Endothelial cell of umbilical vein (primary cell): ENCODE measurements around the gene KYNU. TPM values are rescaled to one million over a fixed set of nuclear protein-coding genes. Genes with fewer than 3 reads are reported as not detected.

ENCODE experiments used
- BruUV-seq: library from RNA; stranded (reverse); fragments of 400-500 nt; replicated peaks from 2 replicates; lab custom pipeline; 2021; lab: Mats Ljungman, UMichigan
- CTCF ChIA-PET: fragments of 300-600, 350-600 bp; sonication (Branson Sonifier 250); formaldehyde crosslinking; loops from one replicate; lab custom pipeline; 2021; ENCODE audit warnings: antibody characterized with exemption, inconsistent platforms; lab: Charles Lee
- POLR2A ChIA-PET: fragments of 300-600, 350-600 bp; sonication (Branson Sonifier 250); formaldehyde crosslinking; loops from one replicate; lab custom pipeline; 2021; ENCODE audit warnings: antibody characterized with exemption, inconsistent platforms; lab: Charles Lee
- DNase-seq: peaks from one replicate; pipeline ENCODE4 v3.0.0-alpha.2; 2011; ENCODE audit warnings: low read depth, low spot score
- FAIRE-seq: peaks from 2 replicates; lab custom pipeline; 2011; peaks lifted over from hg19 to GRCh38; lab: Jason Lieb, UNC
- H2AFZ ChIP-seq: 2 replicates; pipeline ENCODE4 v1.6.0; 2012; ENCODE audit warnings: low read depth, low read length, control low read depth, inconsistent platforms
- H3K27ac ChIP-seq: 2 replicates; pipeline ENCODE4 v1.5.1; 2011; ENCODE audit warnings: low read depth, mild to moderate bottlenecking, control low read depth, low read length, moderate library complexity; ENCODE audit not compliant: insufficient read depth
- H3K27me3 ChIP-seq, 2 experiments: 2 replicates each; pipeline versions ENCODE4 v1.6.0 to v1.6.1; 2011; ENCODE audit warnings: low read length in 2 of 2, mixed read lengths in 1 of 2; ENCODE audit not compliant: control insufficient read depth in 2 of 2, insufficient read depth in 2 of 2
- H3K36me3 ChIP-seq, 2 experiments: 2 replicates in 1 of 2; 3 replicates in 1 of 2; pipeline ENCODE4 v1.5.1; 2011; ENCODE audit warnings: low read length in 2 of 2, mild to moderate bottlenecking in 1 of 2, moderate library complexity in 1 of 2; ENCODE audit not compliant: control insufficient read depth in 2 of 2, insufficient read depth in 2 of 2; ENCODE audit errors: extremely low read depth in 1 of 2
- H3K4me1 ChIP-seq: 3 replicates; pipeline ENCODE4 v1.5.1; 2011; ENCODE audit warnings: mild to moderate bottlenecking, low read length; ENCODE audit not compliant: control insufficient read depth, insufficient read depth; ENCODE audit errors: extremely low read depth
- H3K4me2 ChIP-seq: 2 replicates; pipeline ENCODE4 v1.6.1; 2011; ENCODE audit warnings: low read length, control low read depth, mixed read lengths; ENCODE audit not compliant: insufficient read depth
- H3K4me3 ChIP-seq, 3 experiments: fragments of 200-600 bp in 1 of 3; sonication (generic), shearing (Covaris generic) in 1 of 3; replicated peaks in 1 of 3; 2 replicates each; pipeline ENCODE4 v1.5.1; 2011 to 2016; ENCODE audit warnings: control low read depth in 3 of 3, low read length in 3 of 3, mild to moderate bottlenecking in 2 of 3, inconsistent platforms in 1 of 3, low read depth in 1 of 3, moderate library complexity in 1 of 3; ENCODE audit not compliant: insufficient read depth in 1 of 3
- H3K79me2 ChIP-seq: 2 replicates; pipeline ENCODE4 v1.6.0; 2012; ENCODE audit warnings: low read length, inconsistent platforms; ENCODE audit not compliant: control insufficient read depth, insufficient read depth
- H3K9ac ChIP-seq: replicated peaks from 2 replicates; pipeline ENCODE3; 2011; ENCODE audit warnings: low read length, control low read depth; ENCODE audit not compliant: insufficient read depth; ENCODE audit errors: extremely low read depth
- H3K9me1 ChIP-seq: replicated peaks from 3 replicates; pipeline ENCODE4 v1.6.0; 2011; ENCODE audit warnings: mild to moderate bottlenecking, low read length; ENCODE audit not compliant: control insufficient read depth, insufficient read depth; ENCODE audit errors: extremely low read depth
- H3K9me3 ChIP-seq: replicated peaks from 2 replicates; pipeline ENCODE4 v1.5.1; 2012; ENCODE audit warnings: low read length, inconsistent platforms; ENCODE audit not compliant: control insufficient read depth, insufficient read depth
- H4K20me1 ChIP-seq: replicated peaks from 2 replicates; pipeline ENCODE3; 2011; ENCODE audit warnings: mild to moderate bottlenecking, low read length; ENCODE audit not compliant: control insufficient read depth, insufficient read depth; ENCODE audit errors: extremely low read depth
- CTCF ChIP-seq, 2 donors: IDR thresholded peaks; 1 replicate in 1 of 2; 2 replicates in 1 of 2; pipeline ENCODE4 v1.5.1; 2011; ENCODE audit warnings: low read length in 2 of 2, mild to moderate bottlenecking in 2 of 2, moderate library complexity in 2 of 2, control low read depth in 1 of 2, inconsistent platforms in 1 of 2, low read depth in 1 of 2; ENCODE audit not compliant: insufficient read depth in 1 of 2; ENCODE audit errors: extremely low read depth in 1 of 2
- EZH2 ChIP-seq: IDR thresholded peaks from 2 replicates; pipeline ENCODE4 v1.6.1; 2012; ENCODE audit warnings: borderline replicate concordance, low read depth, mild to moderate bottlenecking, moderate library complexity, low read length, inconsistent platforms; ENCODE audit not compliant: severe bottlenecking
- FOS ChIP-seq: IDR thresholded peaks from 2 replicates; pipeline ENCODE4 v1.6.1; 2011; ENCODE audit warnings: mild to moderate bottlenecking, low read length, moderate library complexity, borderline replicate concordance; ENCODE audit not compliant: insufficient read depth
- GATA2 ChIP-seq: IDR thresholded peaks from 2 replicates; pipeline ENCODE4 v1.7.0; 2011; ENCODE audit warnings: low read depth, mild to moderate bottlenecking, moderate library complexity, mixed read lengths, low read length; ENCODE audit not compliant: insufficient read length, insufficient read depth
- JUN ChIP-seq: IDR thresholded peaks from 2 replicates; pipeline ENCODE4 v1.6.1; 2011; ENCODE audit warnings: borderline replicate concordance, low read depth; ENCODE audit not compliant: insufficient read length, insufficient read depth
- MYC ChIP-seq: IDR thresholded peaks from one replicate; pipeline ENCODE4 v1.6.1; 2011; ENCODE audit warnings: mild to moderate bottlenecking, low read depth, low read length
- POLR2A ChIP-seq: IDR thresholded peaks from 2 replicates; pipeline ENCODE4 v1.6.1; 2012; ENCODE audit warnings: low read depth, mild to moderate bottlenecking, control low read depth, low read length
- POLR2AphosphoS5 ChIP-seq: IDR thresholded peaks from 2 replicates; pipeline ENCODE4 v1.6.1; 2012; ENCODE audit warnings: low read depth, mild to moderate bottlenecking, control low read depth, low read length, moderate library complexity; ENCODE audit not compliant: insufficient read depth
- dilution Hi-C: fragments of 300-500 bp; cut with MboI; formaldehyde crosslinking; loops from one replicate; pipeline ENCODE4 v1.15.0; 2019; ENCODE audit warnings: low sequenced_read_pairs; ENCODE audit not compliant: extremely low pct_ligation_motif_present
- intact Hi-C: fragments of 100-400 bp; cut with micrococcal nuclease; formaldehyde crosslinking; loops from one replicate; pipeline ENCODE4 v1.10.0; 2022
- polyA plus RNA-seq, 4 experiments: library from polyadenylated mRNA; depleted of rRNA in 3 of 4; stranded (reverse) in 3 of 4; unstranded in 1 of 4; fragments of >200 nt; gene quantifications; 2 replicates each; pipeline versions ENCODE4 v1.2.1 to v1.2.3, GENCODE V29; 2011 to 2012; ENCODE audit warnings: missing spikeins in 1 of 4
- total RNA-seq: library from RNA; stranded (reverse); gene quantifications from 2 replicates; pipeline ENCODE4 v1.2.3, GENCODE V29; 2021
- TF ChIP-seq, protein P1 (sequence below): IDR thresholded peaks from 2 replicates; pipeline ENCODE4 v1.6.1; 2011; ENCODE audit not compliant: insufficient read depth, insufficient read length

KYNU gene
- total and polyA plus RNA-seq, 2 donors (not counting 3 experiments of a cell fraction or from before 2014, with no cell fraction given) = 0.04 TPM; not detected in 1

DNA sequence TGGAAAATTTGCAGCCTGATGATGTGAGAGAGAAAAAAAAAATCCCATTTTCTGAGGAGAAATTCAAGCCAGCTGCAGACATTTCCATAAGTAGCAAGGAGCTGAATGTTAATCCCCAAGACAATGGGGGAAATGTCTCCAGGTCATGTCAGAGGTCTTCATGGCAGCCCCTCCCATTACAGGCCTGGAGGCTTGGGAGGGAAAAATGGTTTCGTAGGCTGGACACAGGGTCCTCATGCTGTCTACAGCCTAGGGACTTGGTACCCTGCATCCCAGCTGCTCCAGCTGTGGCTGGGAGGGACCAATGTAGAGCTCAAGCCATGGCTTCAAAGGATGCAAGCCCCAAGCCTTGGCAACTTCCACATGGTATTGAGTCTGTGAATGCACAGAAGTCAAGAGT lies 198.2 kb downstream of the KYNU start:
- TF ChIP-seq MYC = no peak
- no peak for TF ChIP-seq CTCF (IDR thresholded peaks at IDR 0.05; ENCODE audit: extremely low read depth in 1 of 2, insufficient read depth in 1 of 2, low read depth in 1 of 2, low read length in 2 of 2)
- TF ChIP-seq FOS = no peak
- no peak for TF ChIP-seq POLR2AphosphoS5
- CTCF ChIA-PET = interaction anchor here (0.9 to 1.3 kb wide), 3 partner anchors 35 to 208 kb away, joined by 3 to 6 read pairs (median 4); no protein-coding TSS in a partner anchor
- no peaks in the 10 kb centered on the region for H3K4me1 ChIP-seq
- no peaks in the 10 kb centered on the region for H3K9me1 ChIP-seq
- intact Hi-C loops = no loop called here
- dilution Hi-C loops = no loop called here
- H3K27me3 ChIP-seq = no peaks in the 10 kb centered on the region
- POLR2A ChIA-PET = no interaction called here
- H2AFZ ChIP-seq = no peak overlapping the region
- no peak overlapping the region for H3K4me3 ChIP-seq
- H3K4me2 ChIP-seq = no peak overlapping the region
- BruUV-seq = no TSS peak
- FAIRE-seq (no peak), DNase-seq (no peak)
- H3K27ac ChIP-seq = no peak overlapping the region
- no peaks in the 10 kb centered on the region for H3K36me3 ChIP-seq
- no peak overlapping the region for H3K9ac ChIP-seq
- no peaks in the 10 kb centered on the region for H3K79me2 ChIP-seq
- no peaks in the 10 kb centered on the region for H4K20me1 ChIP-seq
- no peaks in the 10 kb centered on the region for H3K9me3 ChIP-seq

GRCh38 chr2:143078104-143078503 lies 200.6 kb downstream of the KYNU start:
- FAIRE-seq (no peak), DNase-seq (peak; percentile 2)
- H3K27ac ChIP-seq = no peak overlapping the region
- H3K4me2 ChIP-seq = no peak overlapping the region
- H3K27me3 ChIP-seq = no peaks in the 10 kb centered on the region
- intact Hi-C loops = loop anchor here (2.0 kb wide), 1 partner anchor 179 kb away; no protein-coding TSS in a partner anchor
- dilution Hi-C loops = no loop called here
- TF ChIP-seq POLR2A (no peak), GATA2 (no peak), MYC (no peak), EZH2 (no peak), JUN (no peak), POLR2AphosphoS5 (no peak)
- TF ChIP-seq, protein P1, sequence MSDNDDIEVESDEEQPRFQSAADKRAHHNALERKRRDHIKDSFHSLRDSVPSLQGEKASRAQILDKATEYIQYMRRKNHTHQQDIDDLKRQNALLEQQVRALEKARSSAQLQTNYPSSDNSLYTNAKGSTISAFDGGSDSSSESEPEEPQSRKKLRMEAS = no peak
- no peak overlapping the region for H2AFZ ChIP-seq
- BruUV-seq = no TSS peak
- H3K79me2 ChIP-seq = no peaks in the 10 kb centered on the region
- H3K4me3 ChIP-seq = no peak overlapping the region
- H3K36me3 ChIP-seq = no peaks in the 10 kb centered on the region
- CTCF ChIA-PET = interaction anchor here (0.6 to 2.4 kb wide), 13 partner anchors 9 to 453 kb away, joined by 3 to 25 read pairs (median 4); no protein-coding TSS in a partner anchor
- H4K20me1 ChIP-seq = no peaks in the 10 kb centered on the region
- POLR2A ChIA-PET = no interaction called here
- H3K4me1 ChIP-seq = no peaks in the 10 kb centered on the region
- H3K9me3 ChIP-seq = no peaks in the 10 kb centered on the region
- no peak overlapping the region for H3K9ac ChIP-seq
- H3K9me1 ChIP-seq = no peaks in the 10 kb centered on the region
